SK-N-SH treated with all-trans-retinoic acid at 6 μM for 48 hours (cell line): ENCODE data around the gene ADGRG1.

Experiments
- ATAC-seq: fragments of 200-7000 bp; cut with Tn5 transposase; 3 replicates; pipeline ENCODE4 v1.9.1; 2020; ENCODE audit warnings: mild to moderate bottlenecking, moderate library complexity
- ARNTL ChIP-seq: fragments of 450-650 bp; formaldehyde crosslinking; IDR thresholded peaks from 2 replicates; pipeline ENCODE4 v1.5.0; 2020; ENCODE audit warnings: low read depth, mild to moderate bottlenecking, moderate library complexity, borderline replicate concordance
- BACH2 ChIP-seq: fragments of 250-450 bp; sonication (Bioruptor Pico); IDR thresholded peaks from 2 replicates; pipeline ENCODE4 v1.9.0; 2021; ENCODE audit warnings: mild to moderate bottlenecking, borderline replicate concordance
- CSDC2 ChIP-seq: fragments of 250-450 bp; sonication (Bioruptor Pico); IDR thresholded peaks from 2 replicates; pipeline ENCODE4 v1.5.0; 2020; ENCODE audit warnings: mild to moderate bottlenecking, moderate library complexity
- CSRNP3 ChIP-seq: fragments of 250-450 bp; sonication (Bioruptor Pico); IDR thresholded peaks from 2 replicates; pipeline ENCODE4 v1.5.1; 2021; ENCODE audit warnings: mild to moderate bottlenecking, moderate library complexity
- GLIS3 ChIP-seq: fragments of 250-450 bp; sonication (Bioruptor Pico); IDR thresholded peaks from 2 replicates; pipeline ENCODE4 v1.5.0; 2020; ENCODE audit warnings: mild to moderate bottlenecking, moderate library complexity
- PPARA ChIP-seq: fragments of 250-450 bp; sonication (Bioruptor Pico); IDR thresholded peaks from 2 replicates; pipeline ENCODE4 v1.5.0; 2020; ENCODE audit warnings: mild to moderate bottlenecking, borderline replicate concordance
- SNAI2 ChIP-seq: fragments of 250-450 bp; sonication (Bioruptor Pico); IDR thresholded peaks from 2 replicates; pipeline ENCODE4 v1.5.0; 2020; ENCODE audit warnings: mild to moderate bottlenecking, moderate library complexity
- TCF4 ChIP-seq: fragments of 250-450 bp; sonication (Bioruptor Pico); IDR thresholded peaks from 2 replicates; pipeline ENCODE4 v1.8.0; 2021; ENCODE audit warnings: mild to moderate bottlenecking, moderate library complexity, borderline replicate concordance
- TOX ChIP-seq: fragments of 250-450 bp; sonication (Bioruptor Pico); IDR thresholded peaks from 2 replicates; pipeline ENCODE4 v1.8.0; 2021; ENCODE audit warnings: mild to moderate bottlenecking, moderate library complexity, borderline replicate concordance
- ZC3H10 ChIP-seq: fragments of 250-450 bp; sonication (Bioruptor Pico); IDR thresholded peaks from 2 replicates; pipeline ENCODE4 v1.5.1; 2021; ENCODE audit warnings: mild to moderate bottlenecking, moderate library complexity
- ZFP30 ChIP-seq: fragments of 450-650 bp; formaldehyde crosslinking; IDR thresholded peaks from 2 replicates; pipeline ENCODE4 v1.5.0; 2022; ENCODE audit warnings: mild to moderate bottlenecking, moderate library complexity
- ZNF565 ChIP-seq: fragments of 450-650 bp; formaldehyde crosslinking; conservative IDR thresholded peaks from 2 replicates; pipeline ENCODE4 v1.5.0; 2020; ENCODE audit warnings: low read depth, mild to moderate bottlenecking, moderate library complexity
- ZNF70 ChIP-seq: fragments of 450-650 bp; formaldehyde crosslinking; IDR thresholded peaks from 2 replicates; pipeline ENCODE4 v1.5.0; 2020; ENCODE audit warnings: mild to moderate bottlenecking, moderate library complexity
- ZNF8 ChIP-seq: fragments of 450-650 bp; formaldehyde crosslinking; IDR thresholded peaks from 2 replicates; pipeline ENCODE4 v1.5.0; 2020; ENCODE audit warnings: mild to moderate bottlenecking, moderate library complexity
- TF ChIP-seq, protein P1 (sequence below): fragments of 250-450 bp; sonication (Bioruptor Pico); IDR thresholded peaks from 2 replicates; pipeline ENCODE4 v1.5.0; 2020; ENCODE audit warnings: mild to moderate bottlenecking, moderate library complexity
- TF ChIP-seq, protein P2 (sequence below): fragments of 250-450 bp; sonication (Bioruptor Pico); IDR thresholded peaks from 2 replicates; pipeline ENCODE4 v1.8.0; 2020; ENCODE audit warnings: mild to moderate bottlenecking, moderate library complexity, borderline replicate concordance

The ADGRG1 gene

GRCh38 chr16:57685633-57686032 is 57.2 kb downstream of the ADGRG1 start (continued):
- no peak for TF ChIP-seq ZNF565 (CRISPR knock-in tag)
- no peak for TF ChIP-seq GLIS3 (CRISPR knock-in tag)
- TF ChIP-seq, protein P1, sequence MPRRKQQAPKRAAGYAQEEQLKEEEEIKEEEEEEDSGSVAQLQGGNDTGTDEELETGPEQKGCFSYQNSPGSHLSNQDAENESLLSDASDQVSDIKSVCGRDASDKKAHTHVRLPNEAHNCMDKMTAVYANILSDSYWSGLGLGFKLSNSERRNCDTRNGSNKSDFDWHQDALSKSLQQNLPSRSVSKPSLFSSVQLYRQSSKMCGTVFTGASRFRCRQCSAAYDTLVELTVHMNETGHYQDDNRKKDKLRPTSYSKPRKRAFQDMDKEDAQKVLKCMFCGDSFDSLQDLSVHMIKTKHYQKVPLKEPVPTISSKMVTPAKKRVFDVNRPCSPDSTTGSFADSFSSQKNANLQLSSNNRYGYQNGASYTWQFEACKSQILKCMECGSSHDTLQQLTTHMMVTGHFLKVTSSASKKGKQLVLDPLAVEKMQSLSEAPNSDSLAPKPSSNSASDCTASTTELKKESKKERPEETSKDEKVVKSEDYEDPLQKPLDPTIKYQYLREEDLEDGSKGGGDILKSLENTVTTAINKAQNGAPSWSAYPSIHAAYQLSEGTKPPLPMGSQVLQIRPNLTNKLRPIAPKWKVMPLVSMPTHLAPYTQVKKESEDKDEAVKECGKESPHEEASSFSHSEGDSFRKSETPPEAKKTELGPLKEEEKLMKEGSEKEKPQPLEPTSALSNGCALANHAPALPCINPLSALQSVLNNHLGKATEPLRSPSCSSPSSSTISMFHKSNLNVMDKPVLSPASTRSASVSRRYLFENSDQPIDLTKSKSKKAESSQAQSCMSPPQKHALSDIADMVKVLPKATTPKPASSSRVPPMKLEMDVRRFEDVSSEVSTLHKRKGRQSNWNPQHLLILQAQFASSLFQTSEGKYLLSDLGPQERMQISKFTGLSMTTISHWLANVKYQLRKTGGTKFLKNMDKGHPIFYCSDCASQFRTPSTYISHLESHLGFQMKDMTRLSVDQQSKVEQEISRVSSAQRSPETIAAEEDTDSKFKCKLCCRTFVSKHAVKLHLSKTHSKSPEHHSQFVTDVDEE (CRISPR knock-in tag) = no peak

- no peak for TF ChIP-seq PPARA (CRISPR knock-in tag)
- TF ChIP-seq TOX (CRISPR knock-in tag) = no peak
- TF ChIP-seq CSDC2 (CRISPR knock-in tag) = no peak
- TF ChIP-seq, protein P2, sequence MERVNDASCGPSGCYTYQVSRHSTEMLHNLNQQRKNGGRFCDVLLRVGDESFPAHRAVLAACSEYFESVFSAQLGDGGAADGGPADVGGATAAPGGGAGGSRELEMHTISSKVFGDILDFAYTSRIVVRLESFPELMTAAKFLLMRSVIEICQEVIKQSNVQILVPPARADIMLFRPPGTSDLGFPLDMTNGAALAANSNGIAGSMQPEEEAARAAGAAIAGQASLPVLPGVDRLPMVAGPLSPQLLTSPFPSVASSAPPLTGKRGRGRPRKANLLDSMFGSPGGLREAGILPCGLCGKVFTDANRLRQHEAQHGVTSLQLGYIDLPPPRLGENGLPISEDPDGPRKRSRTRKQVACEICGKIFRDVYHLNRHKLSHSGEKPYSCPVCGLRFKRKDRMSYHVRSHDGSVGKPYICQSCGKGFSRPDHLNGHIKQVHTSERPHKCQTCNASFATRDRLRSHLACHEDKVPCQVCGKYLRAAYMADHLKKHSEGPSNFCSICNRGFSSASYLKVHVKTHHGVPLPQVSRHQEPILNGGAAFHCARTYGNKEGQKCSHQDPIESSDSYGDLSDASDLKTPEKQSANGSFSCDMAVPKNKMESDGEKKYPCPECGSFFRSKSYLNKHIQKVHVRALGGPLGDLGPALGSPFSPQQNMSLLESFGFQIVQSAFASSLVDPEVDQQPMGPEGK = no peak
- no peak for TF ChIP-seq TCF4
- ATAC-seq = no peak
These were observed 58.1 kb downstream of the ADGRG1 start for GRCh38 chr16:57686577-57686976.

- TF ChIP-seq ZNF70 (CRISPR knock-in tag) (no peak), ZC3H10 (no peak), ZNF565 (CRISPR knock-in tag) (no peak), CSDC2 (CRISPR knock-in tag) (no peak), PPARA (CRISPR knock-in tag) (no peak), ZFP30 (CRISPR knock-in tag) (no peak), CSRNP3 (CRISPR knock-in tag) (no peak), ZNF8 (CRISPR knock-in tag) (no peak), SNAI2 (no peak), TCF4 (no peak), ARNTL (CRISPR knock-in tag) (no peak), GLIS3 (CRISPR knock-in tag) (no peak)
- TF ChIP-seq, protein P1 (CRISPR knock-in tag) = no peak
- TF ChIP-seq, protein P2 = no peak
- ATAC-seq = no peak
These were observed 59.0 kb downstream of the ADGRG1 start for GRCh38 chr16:57687363-57687929.

- TF ChIP-seq BACH2 (CRISPR knock-in tag) = no peak
- ATAC-seq = no peak
These were observed 60.1 kb downstream of the ADGRG1 start for GRCh38 chr16:57688487-57688986.
